Measurements from ENCODE around the gene BCL2.

DNA sequence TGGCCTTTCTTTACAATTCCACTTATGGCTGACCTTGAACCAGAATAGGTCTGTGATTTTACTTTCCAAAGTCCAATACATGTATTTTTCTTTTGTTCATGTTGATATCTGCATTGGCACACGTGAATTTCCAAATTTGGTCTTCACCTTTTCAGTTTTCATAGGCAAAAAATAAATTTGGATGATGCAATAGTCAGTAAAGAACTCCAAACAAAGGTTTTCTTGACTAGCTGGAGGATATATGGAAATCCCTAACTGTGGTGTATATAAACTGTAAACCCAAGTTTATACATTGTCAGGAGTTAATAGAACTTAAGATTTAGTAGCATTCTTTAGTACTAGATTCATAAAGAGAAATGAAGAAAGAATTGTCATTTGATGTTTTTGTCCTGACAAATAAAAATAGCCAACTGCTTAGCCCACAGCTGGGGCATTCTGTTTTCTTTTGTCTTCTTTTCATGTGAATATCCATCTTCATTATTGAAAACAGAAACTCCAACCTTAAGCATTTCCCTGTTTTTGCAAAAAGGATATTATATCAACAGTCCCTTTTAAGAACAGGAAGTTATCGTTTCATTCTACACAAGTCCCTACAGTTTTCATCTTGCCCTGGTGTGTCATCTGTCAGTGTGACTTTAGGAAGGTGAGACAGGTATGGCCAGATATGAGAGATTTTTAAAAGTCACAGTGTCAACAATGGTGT, 132.9 kb downstream of the BCL2 start:
- TF ChIP-seq ESRRA (IDR thresholded peaks at IDR 0.05; ENCODE audit: borderline replicate concordance, low read depth) (no peak), ZNF274 (IDR thresholded peaks at IDR 0.05; ENCODE audit: borderline replicate concordance, low read depth, low read length) (no peak)

Measured in K562 (cell line).